ENCODE results near the gene TMED4.
A peak's percentile ranks its signal among the peaks of the same experiment; 100 is the strongest.
"Not testable (repeated sequence)": the region's sequence is repeated elsewhere in the genome, so short reads cannot be mapped to it uniquely, and the experiment has no call there.

Gene TMED4

DNA sequence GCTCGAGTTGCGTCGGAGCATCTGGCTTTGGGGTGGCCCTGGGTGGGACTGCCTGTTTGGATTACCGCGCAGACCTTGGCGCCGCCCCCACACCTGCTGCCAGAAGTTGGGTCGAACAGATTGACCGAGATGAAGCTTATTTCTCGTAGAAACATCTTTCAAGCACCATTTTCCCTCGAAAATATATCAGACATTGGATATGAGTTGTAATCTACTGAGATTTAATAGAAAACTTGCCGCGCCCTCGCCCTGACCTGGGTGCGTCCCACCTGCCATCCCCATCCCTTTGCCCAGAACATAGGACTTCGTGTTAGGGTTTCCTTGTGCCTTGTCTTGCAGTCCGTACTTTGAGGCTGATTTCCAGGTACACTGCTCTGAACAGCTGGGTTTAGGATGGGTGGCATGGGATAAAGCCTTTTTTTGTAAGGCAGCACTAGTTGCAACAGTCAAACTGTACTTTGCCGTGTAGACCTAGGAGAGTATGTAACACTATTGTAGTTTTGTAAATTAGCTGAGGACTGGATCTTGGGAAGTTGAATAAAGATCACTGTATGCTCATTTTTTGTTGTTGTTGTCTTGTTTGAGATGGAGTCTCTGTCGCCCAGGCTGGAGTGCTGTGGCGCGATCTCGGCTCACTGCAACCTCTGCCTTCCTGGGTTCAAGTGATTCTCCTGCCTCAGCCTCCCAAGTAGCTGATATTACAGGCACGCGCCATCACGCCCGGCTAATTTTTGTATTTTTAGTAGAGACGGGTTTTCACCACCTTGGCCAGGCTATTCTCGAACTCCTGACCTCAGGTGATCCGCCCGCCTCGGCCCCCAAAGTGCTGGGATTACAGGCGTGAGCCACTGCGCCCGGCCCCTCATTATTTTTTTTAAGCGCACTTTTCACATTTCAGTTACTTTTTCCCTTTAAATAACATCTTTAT, 25.4 kb upstream of the TMED4 start:
- DNase-seq = no peak

DNA sequence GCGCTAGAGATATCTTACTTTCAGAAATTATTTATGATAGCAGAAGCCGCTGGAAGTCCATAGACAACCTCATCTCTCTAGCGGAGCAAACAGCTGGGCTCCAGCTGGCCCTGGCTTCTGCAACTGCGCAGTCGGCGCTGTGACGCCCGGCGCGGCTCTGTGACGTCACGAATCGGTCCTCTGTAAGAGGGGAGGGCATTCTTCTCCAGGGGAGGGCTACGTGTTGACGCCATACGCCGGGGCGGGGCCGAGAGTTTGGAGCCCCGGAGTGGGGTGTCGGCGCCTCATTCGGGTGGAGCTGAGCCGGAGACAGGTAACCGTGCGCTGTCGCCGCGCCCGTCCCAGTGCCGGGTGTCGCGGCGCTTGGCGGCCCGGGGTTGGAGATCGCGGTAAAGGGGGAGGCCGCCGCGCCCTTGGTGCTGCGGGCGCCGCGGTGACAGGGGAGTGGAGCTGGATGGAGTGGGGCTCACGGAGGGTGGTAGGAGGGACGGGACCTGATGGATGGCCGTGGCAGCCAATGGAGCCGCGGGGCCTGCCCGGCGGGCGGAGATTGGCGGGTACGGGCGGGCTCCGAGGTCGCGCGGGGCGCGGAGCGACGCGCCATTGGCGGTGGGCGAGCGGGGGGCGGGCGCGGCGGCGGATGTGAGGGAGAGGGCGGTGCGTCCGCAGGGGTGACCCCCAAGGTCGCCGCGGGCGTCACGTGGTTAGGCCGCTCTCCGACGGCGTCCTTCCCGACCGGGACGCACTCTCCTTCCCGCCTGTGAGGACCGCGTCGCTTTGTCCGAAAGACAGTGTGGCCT, 24.5 kb upstream of the TMED4 start, which contains the start of gene OGDH:
OGDH (plus strand) TSS at position 287 of the 800 bp plus-strand sequence. CDS start 17,717 bp downstream, outside the sequence.
- DNase-seq = peak; percentile 77

DNA sequence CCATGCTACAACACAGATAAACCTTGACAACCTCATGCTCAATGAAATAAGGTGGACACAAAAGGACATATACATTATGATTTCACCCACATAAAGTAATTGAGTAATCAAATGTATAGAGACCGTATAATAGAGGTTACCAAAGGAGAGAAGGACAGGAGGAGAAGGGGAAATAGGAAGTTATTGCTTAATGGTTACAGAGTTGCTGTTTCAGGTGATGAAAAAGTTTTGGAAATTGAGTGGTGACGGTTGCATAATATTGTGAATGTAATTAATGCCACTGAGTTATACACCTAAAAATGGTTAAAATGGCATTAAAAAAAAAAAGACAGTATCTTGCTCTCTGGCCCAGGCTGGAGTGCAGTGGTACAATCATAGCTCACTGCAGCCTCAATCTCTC, 22.9 kb upstream of the TMED4 start:
- no peak for DNase-seq

DNA sequence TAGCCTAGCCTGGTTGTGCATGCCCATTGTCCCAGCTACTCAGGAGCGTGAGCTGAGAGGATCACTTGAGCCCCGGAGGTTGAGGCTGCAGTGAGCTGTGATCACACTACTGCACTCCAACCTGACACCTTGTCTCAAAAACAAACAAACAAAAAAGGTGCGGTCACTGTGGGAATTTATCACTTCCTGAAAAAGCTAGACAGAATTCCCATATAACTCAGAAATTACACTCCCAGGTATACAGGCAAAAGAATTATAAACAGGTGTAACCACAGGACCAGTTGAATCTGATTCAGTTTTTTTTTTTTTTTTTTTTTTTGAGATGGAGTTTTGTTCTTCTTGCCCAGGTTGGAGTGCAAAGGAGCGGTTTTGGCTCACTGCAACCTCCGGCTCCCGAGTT, 21.2 kb upstream of the TMED4 start:
- DNase-seq = no peak

DNA sequence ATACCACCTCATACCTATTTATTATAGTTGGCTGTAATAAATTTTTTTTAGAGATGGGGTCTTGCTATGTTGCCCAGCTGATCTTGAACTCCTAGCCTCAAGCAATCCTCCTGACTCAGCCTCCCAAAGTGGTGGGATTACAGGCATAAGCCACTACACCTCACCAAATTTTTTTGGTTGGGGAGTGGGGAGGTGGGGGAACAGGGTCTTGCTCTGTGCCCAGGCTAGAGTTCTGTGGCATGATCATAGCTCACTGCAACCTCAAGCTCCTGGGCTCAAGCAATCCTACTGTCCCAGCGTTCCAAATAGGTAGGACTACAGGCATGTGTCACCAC, 20.5 kb upstream of the TMED4 start:
- no peak for DNase-seq

DNA sequence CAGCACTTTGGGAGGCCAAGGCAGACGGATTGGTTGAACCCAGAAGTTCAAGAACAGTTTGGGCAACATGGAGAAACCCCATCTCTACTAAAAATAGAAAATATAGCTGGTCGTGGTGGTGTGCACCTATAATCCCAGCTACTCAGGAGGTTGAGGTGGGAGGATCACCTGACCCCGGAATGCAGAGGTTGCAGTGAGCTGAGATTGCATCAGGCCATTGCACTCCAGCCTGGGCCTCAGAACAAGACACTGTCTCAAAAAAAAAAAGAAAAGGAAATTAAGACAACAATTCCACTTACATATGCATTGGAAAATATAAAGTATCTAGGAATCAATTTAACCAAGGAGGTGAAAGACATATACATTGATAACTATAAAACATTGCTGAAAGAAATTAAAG, 17.2 kb upstream of the TMED4 start:
- DNase-seq = no peak

DNA sequence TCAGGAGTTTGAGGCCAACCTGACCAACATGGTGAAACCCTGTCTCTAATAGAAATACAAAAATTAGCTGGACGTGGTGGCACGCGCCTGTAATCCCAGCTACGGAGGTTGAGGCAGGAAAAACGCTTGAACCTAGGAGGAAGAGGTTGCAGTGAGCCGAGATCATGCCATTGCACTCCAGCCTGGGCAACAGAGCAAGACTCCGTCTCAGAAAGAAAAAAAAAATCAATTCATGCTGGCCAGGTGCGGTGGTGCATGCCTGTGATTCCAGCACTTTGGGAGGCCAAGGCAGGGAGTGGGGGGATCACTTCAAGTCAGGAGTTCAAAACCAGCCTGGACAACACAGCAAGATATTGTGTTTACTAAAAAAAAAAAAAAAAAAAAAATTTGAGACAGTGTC, 15.2 kb upstream of the TMED4 start:
- DNase-seq = not testable (repeated sequence)

DNA sequence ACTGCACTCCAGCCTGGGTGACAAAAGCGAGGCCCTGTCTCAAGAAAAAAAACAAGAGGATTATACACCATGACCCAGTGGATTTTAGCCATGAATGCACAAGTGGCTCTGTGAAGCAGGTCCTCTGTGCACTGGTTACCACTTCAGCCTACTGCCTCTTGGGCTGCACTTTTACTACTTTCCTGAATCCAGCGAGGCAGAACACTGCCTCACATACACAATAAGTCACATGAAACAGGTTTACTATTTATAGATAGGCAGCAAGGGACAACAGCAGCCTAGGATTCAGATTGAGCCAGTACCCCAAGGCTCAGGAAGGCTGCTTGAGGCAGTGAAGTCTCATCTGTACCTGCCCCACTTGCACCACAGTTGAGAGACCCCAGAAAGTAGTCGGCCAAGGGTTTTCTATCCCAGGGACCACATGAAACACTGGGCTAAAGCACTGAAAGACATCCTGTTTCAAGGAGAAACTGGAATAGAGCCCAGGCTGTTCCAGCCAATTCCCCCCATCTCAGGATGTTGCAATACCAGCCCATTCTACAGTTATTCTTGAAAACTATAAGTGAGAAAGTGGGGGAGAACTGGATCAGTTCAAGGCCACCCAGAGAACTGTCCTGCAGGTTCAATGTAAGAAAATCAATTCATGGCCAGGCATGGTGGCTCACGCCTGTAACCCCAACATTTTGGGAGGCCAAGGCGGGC, 14.1 kb upstream of the TMED4 start:
- DNase-seq = no peak

DNA sequence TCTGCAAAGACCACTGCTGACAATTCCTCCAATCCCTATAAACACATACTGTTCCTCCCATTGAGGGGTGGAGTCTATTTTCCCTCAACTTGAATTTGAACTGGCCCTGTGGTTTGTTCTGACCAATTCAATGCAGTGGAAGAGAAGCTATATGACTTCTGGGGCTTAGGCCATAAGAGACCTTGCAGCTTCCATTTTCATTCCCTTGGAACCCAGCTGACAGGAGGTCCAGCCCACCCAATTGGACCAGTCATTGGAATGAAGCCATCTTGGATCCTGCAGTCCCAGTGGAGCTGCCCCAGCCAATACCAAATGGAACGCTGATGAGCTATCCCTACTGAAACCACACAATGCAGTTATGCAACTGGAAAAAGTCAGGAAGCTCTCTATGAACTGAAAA, 8.9 kb upstream of the TMED4 start:
- no peak for DNase-seq

DNA sequence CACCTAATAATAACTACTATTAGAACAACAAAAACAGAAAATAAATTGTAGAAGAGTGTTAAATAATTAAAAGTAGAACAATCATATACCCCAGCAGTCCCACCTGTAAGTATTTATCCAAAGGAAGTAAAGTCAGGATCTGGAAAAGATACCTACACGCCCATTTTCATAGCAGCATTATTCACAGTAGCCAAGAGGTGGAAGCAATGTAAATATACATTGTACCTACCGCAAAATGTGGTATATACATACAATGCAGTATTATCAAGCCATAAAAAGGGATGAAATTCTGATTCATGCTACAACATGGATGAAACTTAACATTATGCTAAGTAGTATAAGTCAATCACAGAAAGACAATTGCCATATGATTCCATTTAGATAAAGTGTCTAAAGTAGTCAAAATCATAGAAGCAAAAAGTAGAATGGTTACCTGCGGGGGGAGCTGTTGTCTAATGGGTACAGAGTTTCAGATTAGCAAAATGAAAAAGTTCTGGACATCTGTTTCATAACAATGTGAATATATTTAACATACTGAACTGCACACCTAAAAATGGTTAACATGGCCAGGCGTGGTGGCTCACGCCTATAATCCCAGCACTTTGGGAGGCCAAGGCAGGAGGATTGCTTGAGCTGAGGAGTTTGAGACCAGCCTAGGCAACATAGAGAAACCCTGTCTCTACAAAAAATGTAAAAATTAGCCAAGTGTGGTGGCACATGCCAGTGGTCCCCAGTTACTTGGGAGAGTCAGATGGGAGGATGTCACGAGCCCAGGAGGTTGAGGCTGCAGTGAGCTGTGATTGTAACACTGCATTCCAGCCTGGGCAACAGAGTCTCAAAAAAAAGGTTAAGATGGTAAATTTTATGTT, 6.0 kb upstream of the TMED4 start:
- no peak for DNase-seq

DNA sequence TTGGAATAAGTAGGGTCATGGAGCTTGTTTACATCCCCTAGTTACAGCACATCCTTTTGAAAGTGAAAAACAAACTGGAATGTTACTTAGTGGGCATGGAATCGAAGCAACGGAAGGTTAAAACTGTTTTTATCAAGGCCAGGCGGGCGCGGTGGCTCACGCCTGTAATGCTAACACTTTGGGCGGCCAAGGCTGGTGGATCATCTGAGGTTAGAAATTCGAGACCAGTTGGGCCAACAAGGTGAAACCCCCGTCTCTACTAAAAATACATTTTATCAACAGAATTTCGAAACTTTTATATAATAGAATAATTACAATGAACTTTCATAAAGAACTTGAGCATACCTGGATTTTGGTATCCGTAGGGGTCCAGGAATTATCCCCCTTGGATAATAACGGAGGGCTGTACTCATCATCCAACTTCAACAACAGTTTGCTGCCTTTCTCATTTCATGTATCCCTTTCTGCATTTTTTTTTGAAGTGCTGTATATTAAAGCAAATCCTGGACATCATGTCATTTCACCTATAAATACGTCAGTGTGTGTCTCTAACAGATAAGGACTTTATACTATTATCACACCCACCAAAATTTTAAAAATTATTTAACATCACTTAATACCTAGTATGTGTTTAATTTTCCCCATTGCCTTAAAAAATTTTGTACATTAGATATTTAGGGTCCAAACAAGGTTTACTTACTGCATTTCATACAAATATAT, 1.3 kb upstream of the TMED4 start:
- no peak for DNase-seq

DNA sequence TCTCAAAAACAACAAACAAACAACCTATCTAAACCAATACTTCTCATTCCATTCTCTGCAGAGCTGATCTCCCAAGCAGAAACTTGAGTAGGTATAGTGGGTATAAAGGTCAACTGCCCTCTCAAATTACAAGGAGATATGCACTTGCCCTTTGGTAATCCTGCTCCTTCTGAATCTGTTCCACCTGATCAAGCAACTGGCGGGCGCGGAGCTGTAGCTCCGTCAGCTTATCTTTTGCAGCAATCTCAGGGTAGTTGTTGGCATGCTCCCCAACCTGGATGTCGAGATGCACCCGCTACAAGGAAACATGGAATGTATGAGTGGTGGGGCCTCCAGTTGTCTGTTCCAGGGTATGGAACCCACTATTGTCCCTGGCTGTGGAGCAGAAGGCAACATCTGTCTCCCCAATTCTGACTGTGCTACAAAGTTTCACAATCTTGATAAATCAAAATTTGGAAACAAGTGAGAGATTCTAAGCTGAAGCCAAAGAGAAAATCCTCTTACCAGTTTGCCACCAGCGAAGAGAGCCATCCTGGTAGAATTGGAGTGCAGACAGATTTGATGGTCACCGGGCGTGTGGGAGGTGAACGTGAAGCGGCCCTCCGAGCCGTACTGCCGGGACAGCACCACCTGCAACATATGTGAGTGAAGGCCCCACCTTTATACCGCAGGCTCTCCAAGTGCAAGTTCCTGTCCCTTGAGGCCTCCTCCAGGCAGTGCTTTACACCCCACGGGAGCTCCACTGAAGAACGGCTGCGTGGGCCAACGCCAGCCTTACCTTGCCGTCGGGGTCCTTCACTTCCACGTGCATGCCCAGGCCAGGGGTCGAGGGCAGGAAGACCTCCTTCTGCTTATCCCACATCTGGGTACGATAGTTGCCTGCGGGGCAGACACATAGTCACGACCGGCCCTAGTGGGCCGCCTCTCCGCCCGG, 819 bp downstream of the TMED4 start:
- no peak for DNase-seq

DNA sequence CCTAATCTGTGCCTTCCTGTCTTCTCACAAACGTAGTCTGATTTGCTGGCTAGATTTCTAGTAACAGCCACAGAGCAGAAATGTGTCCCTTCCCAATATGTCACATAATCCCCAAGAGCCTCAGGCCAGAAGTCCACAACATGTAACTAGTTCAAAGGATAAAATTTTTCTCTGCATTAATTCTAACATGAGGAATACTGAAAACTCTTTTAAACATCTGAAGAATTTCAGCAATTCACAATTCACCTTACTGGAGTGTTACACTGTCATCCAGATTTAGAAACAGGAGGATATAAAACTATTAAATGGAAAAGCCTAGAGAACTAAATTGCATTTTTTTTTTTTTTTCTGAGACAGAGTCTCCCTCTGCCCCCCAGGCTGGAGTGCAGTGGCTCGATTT, 5.8 kb downstream of the TMED4 start:
- DNase-seq = no peak

DNA sequence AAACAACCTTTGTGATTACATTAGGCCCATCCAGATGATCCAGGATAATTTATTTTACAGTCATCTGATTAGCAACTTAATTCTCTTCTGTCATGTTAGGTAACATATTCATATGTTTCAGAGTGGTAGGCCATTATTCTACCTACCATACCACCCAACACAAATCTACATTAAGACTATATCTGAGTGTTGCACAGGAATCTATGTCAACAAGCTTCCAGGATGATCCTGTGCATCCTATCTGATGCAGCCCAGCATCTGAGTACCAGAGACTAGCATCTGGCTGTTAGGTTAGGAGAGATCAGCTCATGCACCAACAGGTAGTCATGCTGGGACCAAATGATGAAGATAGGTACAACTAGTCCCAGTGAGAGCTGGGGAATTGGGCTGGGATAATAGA, 7.0 kb downstream of the TMED4 start:
- no peak for DNase-seq

DNA sequence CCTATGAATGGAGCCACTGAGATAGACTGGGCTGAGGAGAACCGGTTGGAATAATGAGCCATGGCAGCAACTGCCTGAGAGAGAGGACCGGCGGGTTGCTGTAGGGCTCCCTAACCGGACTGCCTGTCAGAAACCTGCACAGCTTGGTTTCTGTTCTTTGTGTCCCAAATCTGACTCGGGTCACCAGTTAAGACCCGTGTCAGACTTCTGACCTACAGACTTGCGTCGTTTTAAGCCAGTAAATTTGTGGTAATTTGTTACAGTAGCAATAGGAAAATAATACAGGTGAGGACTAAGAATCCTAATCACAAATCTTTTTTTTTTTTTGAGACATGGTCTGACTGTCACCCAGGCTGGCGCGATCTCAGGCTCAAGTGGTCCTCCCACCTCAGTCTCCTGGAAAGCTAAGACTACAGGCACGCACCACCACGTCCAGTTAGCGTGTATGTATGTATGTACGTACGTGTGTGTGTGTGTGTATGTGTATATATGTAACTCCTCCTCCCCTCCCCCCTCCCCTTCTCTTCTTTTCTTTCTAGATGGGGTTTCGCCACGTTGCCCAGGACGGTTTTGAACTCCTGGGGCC, 7.7 kb downstream of the TMED4 start:
- DNase-seq = no peak

DNA sequence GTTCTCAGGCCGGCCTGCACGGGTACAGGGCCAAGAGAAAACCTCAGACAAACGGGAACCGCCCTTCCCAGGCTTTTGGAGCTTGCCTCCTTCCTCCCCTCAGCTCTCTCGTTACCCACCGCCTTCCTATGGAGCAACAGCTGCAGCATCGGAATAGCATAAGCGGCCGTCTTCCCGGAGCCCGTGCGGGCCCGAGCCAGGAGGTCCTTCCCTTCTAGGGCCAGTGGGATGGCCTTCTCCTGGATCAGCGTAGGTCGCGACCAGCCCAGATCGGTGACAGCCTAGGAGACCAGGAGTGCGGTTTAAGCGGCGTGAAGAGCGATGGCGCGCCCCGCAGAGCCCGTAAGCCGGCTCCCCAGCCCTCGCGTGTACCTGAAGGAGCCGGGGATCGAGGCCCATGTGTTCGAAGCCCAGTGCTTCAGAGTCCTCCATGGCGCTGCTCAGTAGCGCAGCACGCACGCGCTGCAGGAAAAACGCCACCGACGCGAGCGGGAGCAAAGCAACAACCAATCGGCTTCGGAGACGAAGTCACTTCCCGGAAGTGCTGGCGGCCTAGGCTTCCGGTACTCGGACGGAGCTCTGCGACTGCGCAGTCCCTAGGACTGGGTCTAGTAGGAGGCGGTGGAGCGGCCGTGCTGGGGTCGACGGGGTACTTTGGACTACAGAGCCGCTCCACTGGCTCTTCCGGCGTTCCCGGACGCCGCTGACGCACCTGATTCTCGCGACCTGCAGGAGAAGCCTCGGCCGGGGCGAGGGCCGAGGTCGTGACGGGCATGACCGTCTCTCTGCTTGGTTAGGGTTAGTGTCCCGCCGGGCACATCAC, 8.4 kb downstream of the TMED4 start, which contains the start of gene DDX56:
DDX56 (minus strand) TSS at position 445 of the 823 bp plus-strand sequence; CDS start at position 432, 13 bp downstream.
- peak; percentile 61 for DNase-seq

DNA sequence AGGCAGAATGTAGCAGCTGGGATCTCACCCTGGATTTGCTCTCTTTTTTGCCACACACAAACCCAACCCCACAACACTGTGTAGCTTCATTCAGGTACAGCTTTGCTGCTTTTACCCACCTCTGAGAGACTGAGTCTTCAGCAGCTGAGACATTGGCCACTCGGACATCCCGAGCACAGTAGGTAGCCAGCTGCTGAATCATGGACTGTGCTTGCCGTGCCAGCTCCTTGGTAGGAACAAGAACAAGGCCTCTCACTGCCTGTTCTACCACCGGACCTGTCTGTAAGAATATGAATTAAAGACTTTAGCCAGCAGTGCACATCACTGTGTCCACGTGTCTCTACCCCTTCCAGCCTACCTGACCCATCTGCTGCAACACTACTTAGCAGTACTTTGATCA, 9.3 kb downstream of the TMED4 start:
- no peak for DNase-seq

DNA sequence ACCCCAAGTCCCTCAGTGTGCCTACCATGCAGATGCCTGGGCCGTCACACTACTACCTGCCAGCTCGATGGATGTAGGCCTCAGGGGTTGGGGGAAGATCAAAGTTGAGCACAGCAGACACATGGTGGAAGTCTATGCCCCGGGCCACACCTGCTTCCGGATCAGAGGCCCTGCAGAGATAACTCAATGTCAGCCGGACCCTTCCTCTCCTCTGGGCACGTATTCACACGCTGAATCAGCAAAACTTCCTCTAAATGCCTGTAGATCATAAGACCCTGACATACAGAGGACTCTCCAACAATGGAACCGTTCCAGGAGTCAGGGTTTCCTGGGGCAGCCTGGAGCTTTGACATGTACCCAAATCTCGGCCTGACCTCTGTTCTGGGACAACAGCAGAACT, 12.1 kb downstream of the TMED4 start:
- no peak for DNase-seq

All from cortex of kidney (tissue), 1 donor.